GM23338 (cell line): ENCODE data around the gene MTR. TPM values are rescaled to one million over a fixed set of nuclear protein-coding genes. Genes with fewer than 3 reads are reported as not detected.

ENCODE experiments used
- ATAC-seq: fragments of 200-7000 bp; cut with Tn5 transposase; 3 replicates; pipeline ENCODE4 v1.9.1; 2020
- DNase-seq: peaks from one replicate; pipeline ENCODE4 v3.0.0-alpha.2; 2015; ENCODE audit warnings: low spot score
- H2AFZ ChIP-seq: fragments of 200-600 bp; sonication (generic); 2 replicates; pipeline ENCODE4 v1.8.0; 2016; ENCODE audit warnings: antibody characterized with exemption, mild to moderate bottlenecking, moderate library complexity
- H3F3A ChIP-seq: fragments of 200-600 bp; sonication (generic); replicated peaks from 2 replicates; pipeline ENCODE4 v1.8.0; 2017; ENCODE audit warnings: antibody characterized with exemption, mixed run types, low read depth
- H3K27ac ChIP-seq: fragments of 200-600 bp; sonication (generic); 2 replicates; pipeline ENCODE4 v1.6.1; 2016; ENCODE audit warnings: low read depth
- H3K27me3 ChIP-seq: fragments of 200-600 bp; sonication (generic); 2 replicates; pipeline ENCODE4 v1.8.0; 2016; ENCODE audit warnings: mild to moderate bottlenecking, mixed run types, moderate library complexity; ENCODE audit not compliant: insufficient read depth
- H3K36me3 ChIP-seq: fragments of 200-600 bp; sonication (generic); 2 replicates; pipeline ENCODE4 v1.8.0; 2016; ENCODE audit warnings: mild to moderate bottlenecking; ENCODE audit not compliant: insufficient read depth
- H3K4me1 ChIP-seq: fragments of 200-600 bp; sonication (generic); 2 replicates; pipeline ENCODE4 v1.8.0; 2016; ENCODE audit warnings: mild to moderate bottlenecking, moderate library complexity; ENCODE audit not compliant: insufficient read depth
- H3K4me2 ChIP-seq: fragments of 200-600 bp; sonication (generic); 2 replicates; pipeline ENCODE4 v1.7.1; 2017; ENCODE audit warnings: mixed run types
- H3K4me3 ChIP-seq: fragments of 200-600 bp; sonication (generic); 2 replicates; pipeline ENCODE4 v1.6.1; 2016; ENCODE audit warnings: mixed run types
- H3K79me2 ChIP-seq: fragments of 200-600 bp; sonication (generic); replicated peaks from 2 replicates; pipeline ENCODE4 v1.8.0; 2017; ENCODE audit warnings: mild to moderate bottlenecking; ENCODE audit not compliant: insufficient read depth
- H3K9me2 ChIP-seq: fragments of 200-600 bp; sonication (generic); 2 replicates; pipeline ENCODE4 v1.8.0; 2017; ENCODE audit not compliant: insufficient read depth
- H4K20me1 ChIP-seq: fragments of 200-600 bp; sonication (generic); replicated peaks from 2 replicates; pipeline ENCODE4 v1.8.0; 2017; ENCODE audit warnings: mild to moderate bottlenecking; ENCODE audit not compliant: insufficient read depth
- H3K27ac Mint-ChIP-seq: 2 replicates; pipeline ENCODE4 v1.8.0; 2020; ENCODE audit warnings: inconsistent platforms, mild to moderate bottlenecking, moderate library complexity, mixed read lengths
- H3K27me3 Mint-ChIP-seq: 3 replicates; pipeline ENCODE4 v1.8.0; 2022; ENCODE audit warnings: low read depth, mild to moderate bottlenecking, moderate library complexity, mixed read lengths, inconsistent platforms; ENCODE audit not compliant: insufficient read depth, poor library complexity
- H3K36me3 Mint-ChIP-seq: 3 replicates; pipeline ENCODE4 v1.8.0; 2021; ENCODE audit warnings: low read depth, mild to moderate bottlenecking, inconsistent platforms, moderate library complexity, mixed read lengths
- H3K4me1 Mint-ChIP-seq: 3 replicates; pipeline ENCODE4 v1.8.0; 2020; ENCODE audit warnings: mild to moderate bottlenecking, inconsistent platforms, mixed read lengths
- H3K4me3 Mint-ChIP-seq: 3 replicates; pipeline ENCODE4 v1.8.0; 2021; ENCODE audit warnings: moderate library complexity, mild to moderate bottlenecking, inconsistent platforms, mixed read lengths
- H3K9me3 Mint-ChIP-seq: 3 replicates; pipeline ENCODE4 v1.8.0; 2020; ENCODE audit warnings: moderate library complexity, mild to moderate bottlenecking, inconsistent platforms, mixed read lengths
- CREB1 ChIP-seq: fragments of 250-450 bp; sonication (Bioruptor Pico); IDR thresholded peaks from 2 replicates; pipeline ENCODE4 v1.5.0; 2020; ENCODE audit warnings: low read depth, mild to moderate bottlenecking, moderate library complexity
- EZH2phosphoT487 ChIP-seq: fragments of 200-600 bp; sonication (generic); IDR thresholded peaks from one replicate; pipeline ENCODE4 v1.8.1; 2018; ENCODE audit warnings: antibody characterized with exemption; ENCODE audit not compliant: unreplicated experiment
- JUNB ChIP-seq: IDR thresholded peaks from one replicate; pipeline ENCODE4 v1.6.1; 2016; ENCODE audit warnings: antibody characterized with exemption; ENCODE audit not compliant: unreplicated experiment
- NANOG ChIP-seq: IDR thresholded peaks from 2 replicates; pipeline ENCODE4 v1.6.1; 2016; ENCODE audit warnings: antibody characterized with exemption, borderline replicate concordance
- ZNF114 ChIP-seq: fragments of 250-450 bp; sonication (Bioruptor Pico); IDR thresholded peaks from 2 replicates; pipeline ENCODE4 v1.5.0; 2020; ENCODE audit warnings: mild to moderate bottlenecking, moderate library complexity
- polyA plus RNA-seq: library from polyadenylated mRNA; unstranded; fragments of >200 nt; fragmentation: Nextera tagmentation; extraction: Ambion mirVana; gene quantifications from 2 replicates; pipeline ENCODE4 v1.2.1, GENCODE V29; 2016
- total RNA-seq: library from RNA; depleted of rRNA; stranded (reverse); fragments of >200 nt; shearing (Covaris generic); gene quantifications from 2 replicates; pipeline ENCODE4 v1.2.3, GENCODE V29; 2014
- TF ChIP-seq, protein P1 (sequence below): IDR thresholded peaks from 2 replicates; pipeline ENCODE4 v1.6.1; 2016; ENCODE audit warnings: antibody characterized with exemption
- TF ChIP-seq, protein P2 (sequence below): fragments of 250-450 bp; sonication (Bioruptor Pico); IDR thresholded peaks from 2 replicates; pipeline ENCODE4 v1.5.0; 2020; ENCODE audit warnings: mild to moderate bottlenecking, moderate library complexity
- TF ChIP-seq, protein P3 (sequence below): IDR thresholded peaks from one replicate; pipeline ENCODE4 v1.6.1; 2018; ENCODE audit warnings: antibody characterized with exemption; ENCODE audit not compliant: unreplicated experiment
- TF ChIP-seq, protein P4 (sequence below), 2 experiments: fragments of 200-600 bp in 1 of 2; sonication (generic) in 1 of 2; conservative IDR thresholded peaks; 2 replicates each; pipeline versions ENCODE4 v1.5.1 to v1.6.1; 2016 to 2017; ENCODE audit warnings: antibody characterized with exemption in 2 of 2, low read depth in 2 of 2, mild to moderate bottlenecking in 2 of 2, moderate library complexity in 1 of 2

Gene MTR
- total and polyA plus RNA-seq, 2 experiments from 2014 or later, result 6.4 to 20.0 TPM

DNA sequence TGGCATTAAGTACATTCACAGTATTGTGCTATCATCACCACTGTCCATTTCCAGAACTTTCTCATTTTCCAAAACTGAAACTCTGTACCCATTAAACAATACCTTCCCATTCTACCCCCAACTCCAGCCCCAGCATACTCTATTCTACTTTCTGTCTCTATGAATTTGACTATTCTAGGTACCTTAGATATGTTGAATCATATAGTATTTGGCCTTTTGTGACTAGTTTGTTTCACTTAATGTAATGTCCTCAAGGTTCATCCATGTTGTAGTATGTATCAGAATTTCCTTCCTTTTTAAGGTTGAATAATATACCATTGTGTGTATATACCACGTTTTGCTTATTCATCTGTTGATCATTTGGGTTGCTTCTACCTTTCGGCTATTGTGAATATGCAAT lies 11.5 kb downstream of the MTR start:
- DNase-seq, result no peak
- H3K4me1 Mint-ChIP-seq, result no peaks in the 10 kb centered on the region
- no peaks in the 10 kb centered on the region for H3K27me3 Mint-ChIP-seq
- no peaks in the 10 kb centered on the region for H3K9me2 ChIP-seq
- H3K4me1 ChIP-seq, result no peaks in the 10 kb centered on the region
- no peaks in the 10 kb centered on the region for H3K9me3 Mint-ChIP-seq
- peaks cover 7% of the 10 kb centered on the region; the same call in 1 of the 2 replicates for H3K36me3 ChIP-seq
- no peak overlapping the region for H3K4me3 ChIP-seq
- no peak for ATAC-seq
- no peaks in the 10 kb centered on the region for H3K27me3 ChIP-seq
- H3K36me3 Mint-ChIP-seq, result peaks cover 12% of the 10 kb centered on the region
- peaks cover 26% of the 10 kb centered on the region for H3K79me2 ChIP-seq
- no peaks in the 10 kb centered on the region for H3F3A ChIP-seq
- H3K4me3 Mint-ChIP-seq, result no peak overlapping the region
- H4K20me1 ChIP-seq, result no peaks in the 10 kb centered on the region; the same call in 1 of the 2 replicates
- H3K27ac ChIP-seq, result no peak overlapping the region
- H3K27ac Mint-ChIP-seq, result no peak overlapping the region
- TF ChIP-seq, protein P1, sequence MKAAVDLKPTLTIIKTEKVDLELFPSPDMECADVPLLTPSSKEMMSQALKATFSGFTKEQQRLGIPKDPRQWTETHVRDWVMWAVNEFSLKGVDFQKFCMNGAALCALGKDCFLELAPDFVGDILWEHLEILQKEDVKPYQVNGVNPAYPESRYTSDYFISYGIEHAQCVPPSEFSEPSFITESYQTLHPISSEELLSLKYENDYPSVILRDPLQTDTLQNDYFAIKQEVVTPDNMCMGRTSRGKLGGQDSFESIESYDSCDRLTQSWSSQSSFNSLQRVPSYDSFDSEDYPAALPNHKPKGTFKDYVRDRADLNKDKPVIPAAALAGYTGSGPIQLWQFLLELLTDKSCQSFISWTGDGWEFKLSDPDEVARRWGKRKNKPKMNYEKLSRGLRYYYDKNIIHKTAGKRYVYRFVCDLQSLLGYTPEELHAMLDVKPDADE, result no peak
- no peak for TF ChIP-seq ZNF114 (CRISPR knock-in tag)
- TF ChIP-seq CREB1 (CRISPR knock-in tag), result no peak
- no peak overlapping the region for H3K4me2 ChIP-seq
- H2AFZ ChIP-seq, result no peak overlapping the region

DNA sequence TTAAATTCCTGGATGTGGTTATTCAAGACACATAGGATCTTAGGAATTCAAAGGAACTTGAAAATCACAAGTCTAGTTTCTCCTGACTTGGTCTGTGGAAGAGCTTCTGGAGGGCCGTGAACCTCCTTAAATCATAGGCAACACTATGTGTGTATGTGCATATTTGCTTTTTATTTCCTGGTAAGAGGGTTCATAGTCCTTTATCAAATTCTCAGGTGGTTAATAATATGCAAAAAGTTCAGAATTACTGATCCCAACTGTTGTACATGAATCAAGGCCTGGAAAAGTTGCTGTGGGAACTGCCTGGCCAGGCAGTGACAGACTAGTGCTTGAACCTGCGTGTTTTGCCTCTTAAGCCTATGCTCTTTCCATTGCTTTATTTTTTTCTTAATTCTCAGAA lies 12.9 kb downstream of the MTR start:
- Mint-ChIP-seq H3K4me3 (no peak overlapping the region), H3K27ac (no peak overlapping the region), H3K4me1 (no peaks in the 10 kb centered on the region), H3K36me3 (peaks cover 18% of the 10 kb centered on the region), H3K9me3 (no peaks in the 10 kb centered on the region), H3K27me3 (no peaks in the 10 kb centered on the region)
- H2AFZ ChIP-seq, result no peak overlapping the region
- no peaks in the 10 kb centered on the region; the same call in 1 of the 2 replicates for H4K20me1 ChIP-seq
- H3K27ac ChIP-seq, result no peak overlapping the region
- H3K4me3 ChIP-seq, result no peak overlapping the region
- no peak for ATAC-seq
- peaks cover 12% of the 10 kb centered on the region for H3K79me2 ChIP-seq
- H3K9me2 ChIP-seq, result no peaks in the 10 kb centered on the region
- peaks cover 7% of the 10 kb centered on the region; the same call in 1 of the 2 replicates for H3K36me3 ChIP-seq
- H3K4me2 ChIP-seq, result no peak overlapping the region
- no peaks in the 10 kb centered on the region for H3K4me1 ChIP-seq
- H3F3A ChIP-seq, result no peaks in the 10 kb centered on the region
- H3K27me3 ChIP-seq, result no peaks in the 10 kb centered on the region
- DNase-seq, result no peak
- TF ChIP-seq, protein P2, sequence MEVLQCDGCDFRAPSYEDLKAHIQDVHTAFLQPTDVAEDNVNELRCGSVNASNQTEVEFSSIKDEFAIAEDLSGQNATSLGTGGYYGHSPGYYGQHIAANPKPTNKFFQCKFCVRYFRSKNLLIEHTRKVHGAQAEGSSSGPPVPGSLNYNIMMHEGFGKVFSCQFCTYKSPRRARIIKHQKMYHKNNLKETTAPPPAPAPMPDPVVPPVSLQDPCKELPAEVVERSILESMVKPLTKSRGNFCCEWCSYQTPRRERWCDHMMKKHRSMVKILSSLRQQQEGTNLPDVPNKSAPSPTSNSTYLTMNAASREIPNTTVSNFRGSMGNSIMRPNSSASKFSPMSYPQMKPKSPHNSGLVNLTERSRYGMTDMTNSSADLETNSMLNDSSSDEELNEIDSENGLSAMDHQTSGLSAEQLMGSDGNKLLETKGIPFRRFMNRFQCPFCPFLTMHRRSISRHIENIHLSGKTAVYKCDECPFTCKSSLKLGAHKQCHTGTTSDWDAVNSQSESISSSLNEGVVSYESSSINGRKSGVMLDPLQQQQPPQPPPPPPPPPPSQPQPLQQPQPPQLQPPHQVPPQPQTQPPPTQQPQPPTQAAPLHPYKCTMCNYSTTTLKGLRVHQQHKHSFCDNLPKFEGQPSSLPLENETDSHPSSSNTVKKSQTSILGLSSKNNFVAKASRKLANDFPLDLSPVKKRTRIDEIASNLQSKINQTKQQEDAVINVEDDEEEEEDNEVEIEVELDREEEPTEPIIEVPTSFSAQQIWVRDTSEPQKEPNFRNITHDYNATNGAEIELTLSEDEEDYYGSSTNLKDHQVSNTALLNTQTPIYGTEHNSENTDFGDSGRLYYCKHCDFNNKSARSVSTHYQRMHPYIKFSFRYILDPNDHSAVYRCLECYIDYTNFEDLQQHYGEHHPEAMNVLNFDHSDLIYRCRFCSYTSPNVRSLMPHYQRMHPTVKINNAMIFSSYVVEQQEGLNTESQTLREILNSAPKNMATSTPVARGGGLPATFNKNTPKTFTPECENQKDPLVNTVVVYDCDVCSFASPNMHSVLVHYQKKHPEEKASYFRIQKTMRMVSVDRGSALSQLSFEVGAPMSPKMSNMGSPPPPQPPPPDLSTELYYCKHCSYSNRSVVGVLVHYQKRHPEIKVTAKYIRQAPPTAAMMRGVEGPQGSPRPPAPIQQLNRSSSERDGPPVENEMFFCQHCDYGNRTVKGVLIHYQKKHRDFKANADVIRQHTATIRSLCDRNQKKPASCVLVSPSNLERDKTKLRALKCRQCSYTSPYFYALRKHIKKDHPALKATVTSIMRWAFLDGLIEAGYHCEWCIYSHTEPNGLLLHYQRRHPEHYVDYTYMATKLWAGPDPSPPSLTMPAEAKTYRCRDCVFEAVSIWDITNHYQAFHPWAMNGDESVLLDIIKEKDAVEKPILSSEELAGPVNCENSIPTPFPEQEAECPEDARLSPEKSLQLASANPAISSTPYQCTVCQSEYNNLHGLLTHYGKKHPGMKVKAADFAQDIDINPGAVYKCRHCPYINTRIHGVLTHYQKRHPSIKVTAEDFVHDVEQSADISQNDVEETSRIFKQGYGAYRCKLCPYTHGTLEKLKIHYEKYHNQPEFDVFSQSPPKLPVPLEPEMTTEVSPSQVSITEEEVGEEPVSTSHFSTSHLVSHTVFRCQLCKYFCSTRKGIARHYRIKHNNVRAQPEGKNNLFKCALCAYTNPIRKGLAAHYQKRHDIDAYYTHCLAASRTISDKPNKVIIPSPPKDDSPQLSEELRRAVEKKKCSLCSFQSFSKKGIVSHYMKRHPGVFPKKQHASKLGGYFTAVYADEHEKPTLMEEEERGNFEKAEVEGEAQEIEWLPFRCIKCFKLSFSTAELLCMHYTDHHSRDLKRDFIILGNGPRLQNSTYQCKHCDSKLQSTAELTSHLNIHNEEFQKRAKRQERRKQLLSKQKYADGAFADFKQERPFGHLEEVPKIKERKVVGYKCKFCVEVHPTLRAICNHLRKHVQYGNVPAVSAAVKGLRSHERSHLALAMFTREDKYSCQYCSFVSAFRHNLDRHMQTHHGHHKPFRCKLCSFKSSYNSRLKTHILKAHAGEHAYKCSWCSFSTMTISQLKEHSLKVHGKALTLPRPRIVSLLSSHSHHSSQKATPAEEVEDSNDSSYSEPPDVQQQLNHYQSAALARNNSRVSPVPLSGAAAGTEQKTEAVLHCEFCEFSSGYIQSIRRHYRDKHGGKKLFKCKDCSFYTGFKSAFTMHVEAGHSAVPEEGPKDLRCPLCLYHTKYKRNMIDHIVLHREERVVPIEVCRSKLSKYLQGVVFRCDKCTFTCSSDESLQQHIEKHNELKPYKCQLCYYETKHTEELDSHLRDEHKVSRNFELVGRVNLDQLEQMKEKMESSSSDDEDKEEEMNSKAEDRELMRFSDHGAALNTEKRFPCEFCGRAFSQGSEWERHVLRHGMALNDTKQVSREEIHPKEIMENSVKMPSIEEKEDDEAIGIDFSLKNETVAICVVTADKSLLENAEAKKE (CRISPR knock-in tag), result no peak
- no peak for TF ChIP-seq JUNB
- TF ChIP-seq NANOG, result no peak
- TF ChIP-seq ZNF114 (CRISPR knock-in tag), result no peak
- TF ChIP-seq CREB1 (CRISPR knock-in tag), result no peak
- TF ChIP-seq EZH2phosphoT487, result no peak
- TF ChIP-seq, protein P3, sequence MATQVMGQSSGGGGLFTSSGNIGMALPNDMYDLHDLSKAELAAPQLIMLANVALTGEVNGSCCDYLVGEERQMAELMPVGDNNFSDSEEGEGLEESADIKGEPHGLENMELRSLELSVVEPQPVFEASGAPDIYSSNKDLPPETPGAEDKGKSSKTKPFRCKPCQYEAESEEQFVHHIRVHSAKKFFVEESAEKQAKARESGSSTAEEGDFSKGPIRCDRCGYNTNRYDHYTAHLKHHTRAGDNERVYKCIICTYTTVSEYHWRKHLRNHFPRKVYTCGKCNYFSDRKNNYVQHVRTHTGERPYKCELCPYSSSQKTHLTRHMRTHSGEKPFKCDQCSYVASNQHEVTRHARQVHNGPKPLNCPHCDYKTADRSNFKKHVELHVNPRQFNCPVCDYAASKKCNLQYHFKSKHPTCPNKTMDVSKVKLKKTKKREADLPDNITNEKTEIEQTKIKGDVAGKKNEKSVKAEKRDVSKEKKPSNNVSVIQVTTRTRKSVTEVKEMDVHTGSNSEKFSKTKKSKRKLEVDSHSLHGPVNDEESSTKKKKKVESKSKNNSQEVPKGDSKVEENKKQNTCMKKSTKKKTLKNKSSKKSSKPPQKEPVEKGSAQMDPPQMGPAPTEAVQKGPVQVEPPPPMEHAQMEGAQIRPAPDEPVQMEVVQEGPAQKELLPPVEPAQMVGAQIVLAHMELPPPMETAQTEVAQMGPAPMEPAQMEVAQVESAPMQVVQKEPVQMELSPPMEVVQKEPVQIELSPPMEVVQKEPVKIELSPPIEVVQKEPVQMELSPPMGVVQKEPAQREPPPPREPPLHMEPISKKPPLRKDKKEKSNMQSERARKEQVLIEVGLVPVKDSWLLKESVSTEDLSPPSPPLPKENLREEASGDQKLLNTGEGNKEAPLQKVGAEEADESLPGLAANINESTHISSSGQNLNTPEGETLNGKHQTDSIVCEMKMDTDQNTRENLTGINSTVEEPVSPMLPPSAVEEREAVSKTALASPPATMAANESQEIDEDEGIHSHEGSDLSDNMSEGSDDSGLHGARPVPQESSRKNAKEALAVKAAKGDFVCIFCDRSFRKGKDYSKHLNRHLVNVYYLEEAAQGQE, result no peak
- TF ChIP-seq, protein P4, sequence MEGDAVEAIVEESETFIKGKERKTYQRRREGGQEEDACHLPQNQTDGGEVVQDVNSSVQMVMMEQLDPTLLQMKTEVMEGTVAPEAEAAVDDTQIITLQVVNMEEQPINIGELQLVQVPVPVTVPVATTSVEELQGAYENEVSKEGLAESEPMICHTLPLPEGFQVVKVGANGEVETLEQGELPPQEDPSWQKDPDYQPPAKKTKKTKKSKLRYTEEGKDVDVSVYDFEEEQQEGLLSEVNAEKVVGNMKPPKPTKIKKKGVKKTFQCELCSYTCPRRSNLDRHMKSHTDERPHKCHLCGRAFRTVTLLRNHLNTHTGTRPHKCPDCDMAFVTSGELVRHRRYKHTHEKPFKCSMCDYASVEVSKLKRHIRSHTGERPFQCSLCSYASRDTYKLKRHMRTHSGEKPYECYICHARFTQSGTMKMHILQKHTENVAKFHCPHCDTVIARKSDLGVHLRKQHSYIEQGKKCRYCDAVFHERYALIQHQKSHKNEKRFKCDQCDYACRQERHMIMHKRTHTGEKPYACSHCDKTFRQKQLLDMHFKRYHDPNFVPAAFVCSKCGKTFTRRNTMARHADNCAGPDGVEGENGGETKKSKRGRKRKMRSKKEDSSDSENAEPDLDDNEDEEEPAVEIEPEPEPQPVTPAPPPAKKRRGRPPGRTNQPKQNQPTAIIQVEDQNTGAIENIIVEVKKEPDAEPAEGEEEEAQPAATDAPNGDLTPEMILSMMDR (conservative IDR thresholded peaks at IDR 0.05; ENCODE audit: low read depth in 2 of 2), result no peak
